Measurements from ENCODE around the gene TMEM200C. TPM values are rescaled to one million over a fixed set of nuclear protein-coding genes. Genes with fewer than 3 reads are reported as not detected.

Gene TMEM200C
- total RNA-seq, 1 donor from 2014 or later, result 0.50 TPM

- Histone ChIP-seq H3K9me3 (no peaks in the 10 kb centered on the region), H3K36me3 (no peaks in the 10 kb centered on the region), H3K4me1 (no peaks in the 10 kb centered on the region), H3K4me3 (no peak overlapping the region), H3K27ac (no peak overlapping the region), H3K27me3 (ENCODE audit: low read depth) (no peaks in the 10 kb centered on the region)
- no peak for TF ChIP-seq CTCF (IDR thresholded peaks at IDR 0.05)
- DNase-seq, result no peak
- intact Hi-C loops (cut with DNase I), result no loop called here
- no peak for ATAC-seq
Observed at GRCh38 chr18:5914951-5915350, 19.6 kb upstream of the TMEM200C start.

- Histone ChIP-seq H3K36me3 (no peaks in the 10 kb centered on the region), H3K27me3 (ENCODE audit: low read depth) (no peaks in the 10 kb centered on the region), H3K4me1 (no peaks in the 10 kb centered on the region), H3K9me3 (no peaks in the 10 kb centered on the region), H3K4me3 (no peak overlapping the region), H3K27ac (no peak overlapping the region)
- intact Hi-C loops (cut with DNase I), result no loop called here
- DNase-seq (no peak), ATAC-seq (no peak)
- no peak for TF ChIP-seq CTCF (IDR thresholded peaks at IDR 0.05)
Observed at GRCh38 chr18:5914016-5914415, 18.7 kb upstream of the TMEM200C start.

DNA sequence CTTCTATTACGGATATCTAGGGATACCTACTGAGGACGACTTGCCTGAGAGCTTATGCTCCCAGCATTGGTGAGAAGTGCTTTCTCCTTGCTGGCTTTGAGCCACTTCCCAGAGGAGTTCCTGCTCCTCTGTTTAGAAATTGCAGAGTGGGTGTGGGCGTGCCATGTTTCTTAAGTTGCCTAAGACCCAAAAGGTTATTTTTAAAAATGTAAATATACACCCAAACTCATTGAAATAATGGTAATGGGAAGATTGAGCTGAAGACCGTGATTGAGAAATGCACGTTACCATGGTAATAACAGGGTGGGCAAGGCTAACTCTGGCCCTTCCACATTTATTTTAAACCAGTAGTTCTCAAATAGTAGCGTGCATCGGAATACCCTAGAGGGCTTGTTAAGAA, 17.2 kb upstream of the TMEM200C start:
- intact Hi-C loops (cut with DNase I), result no loop called here
- H3K4me3 ChIP-seq, result no peak overlapping the region

GRCh38 chr18:5909125-5909524, 13.8 kb upstream of the TMEM200C start:
- Histone ChIP-seq H3K9me3 (no peaks in the 10 kb centered on the region), H3K4me3 (no peak overlapping the region), H3K36me3 (no peaks in the 10 kb centered on the region), H3K27me3 (ENCODE audit: low read depth) (no peaks in the 10 kb centered on the region), H3K27ac (no peak overlapping the region), H3K4me1 (no peaks in the 10 kb centered on the region)
- DNase-seq (no peak), ATAC-seq (no peak)
- TF ChIP-seq CTCF (IDR thresholded peaks at IDR 0.05), result no peak
- intact Hi-C loops (cut with DNase I), result no loop called here

More for the DNA sequence above, 17.2 kb upstream of the TMEM200C start:
- DNase-seq (peak; percentile 52), ATAC-seq (peak; percentile 53 to 79)
- no peaks in the 10 kb centered on the region for H3K9me3 ChIP-seq
- no peak for TF ChIP-seq CTCF (IDR thresholded peaks at IDR 0.05)
- H3K36me3 ChIP-seq, result no peaks in the 10 kb centered on the region
- H3K27ac ChIP-seq, result no peak overlapping the region
- H3K27me3 ChIP-seq (ENCODE audit: low read depth), result no peaks in the 10 kb centered on the region
- no peaks in the 10 kb centered on the region for H3K4me1 ChIP-seq

DNA sequence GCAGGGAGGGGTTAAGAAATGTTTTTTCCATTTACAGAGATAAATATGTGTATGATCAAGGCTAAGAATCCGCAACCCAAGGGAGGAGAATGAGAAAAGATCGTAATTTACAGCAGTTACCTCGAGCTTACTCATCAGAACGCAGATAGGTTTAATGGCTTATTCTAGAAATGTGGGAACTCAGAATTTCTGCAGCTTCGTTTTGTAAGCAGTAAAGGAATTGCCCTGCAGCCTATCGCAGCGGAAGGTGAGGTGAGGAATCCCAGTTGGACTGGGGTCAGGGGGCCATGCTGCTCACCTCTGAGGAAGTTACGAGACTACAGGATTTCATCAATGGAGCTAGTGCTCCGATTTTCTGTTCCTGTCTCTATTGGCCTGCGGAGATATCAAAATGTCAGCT, 8.1 kb upstream of the TMEM200C start:
- no peaks in the 10 kb centered on the region for H3K9me3 ChIP-seq
- intact Hi-C loops (cut with DNase I), result no loop called here
- ATAC-seq (no peak), DNase-seq (no peak)
- no peaks in the 10 kb centered on the region for H3K27me3 ChIP-seq (ENCODE audit: low read depth)
- no peak for TF ChIP-seq CTCF (IDR thresholded peaks at IDR 0.05)
- H3K4me1 ChIP-seq, result no peaks in the 10 kb centered on the region
- no peak overlapping the region for H3K27ac ChIP-seq
- H3K36me3 ChIP-seq, result no peaks in the 10 kb centered on the region
- no peak overlapping the region for H3K4me3 ChIP-seq

DNA sequence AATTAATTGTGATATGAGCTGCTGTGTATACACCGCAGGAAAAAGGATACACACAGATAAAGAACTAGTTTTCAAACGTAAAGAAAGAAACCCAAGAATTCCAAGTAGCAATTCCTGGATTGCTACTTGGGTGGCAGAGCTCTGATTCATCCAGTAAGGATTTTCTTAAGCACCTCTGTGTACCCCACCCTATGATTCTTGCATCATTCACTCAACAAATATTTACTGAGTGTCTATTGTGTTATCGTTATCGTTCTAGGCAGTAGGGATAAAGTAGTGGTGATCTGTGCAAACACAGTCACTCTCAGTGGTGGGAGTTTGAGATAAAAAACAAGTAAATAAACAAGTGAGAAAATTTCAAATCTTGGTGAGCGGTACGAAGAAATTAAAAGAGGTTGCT, 4.9 kb upstream of the TMEM200C start:
- ATAC-seq, result peak; percentile 49 to 66
- Histone ChIP-seq H3K27ac (no peak overlapping the region), H3K9me3 (no peaks in the 10 kb centered on the region), H3K4me1 (peaks cover 4% of the 10 kb centered on the region), H3K4me3 (no peak overlapping the region), H3K27me3 (ENCODE audit: low read depth) (peaks cover 24% of the 10 kb centered on the region), H3K36me3 (no peaks in the 10 kb centered on the region)
- DNase-seq, result no peak
- no peak for TF ChIP-seq CTCF (IDR thresholded peaks at IDR 0.05)
- intact Hi-C loops (cut with DNase I), result no loop called here
